ENCODE results near the gene F3.

The F3 gene

DNA sequence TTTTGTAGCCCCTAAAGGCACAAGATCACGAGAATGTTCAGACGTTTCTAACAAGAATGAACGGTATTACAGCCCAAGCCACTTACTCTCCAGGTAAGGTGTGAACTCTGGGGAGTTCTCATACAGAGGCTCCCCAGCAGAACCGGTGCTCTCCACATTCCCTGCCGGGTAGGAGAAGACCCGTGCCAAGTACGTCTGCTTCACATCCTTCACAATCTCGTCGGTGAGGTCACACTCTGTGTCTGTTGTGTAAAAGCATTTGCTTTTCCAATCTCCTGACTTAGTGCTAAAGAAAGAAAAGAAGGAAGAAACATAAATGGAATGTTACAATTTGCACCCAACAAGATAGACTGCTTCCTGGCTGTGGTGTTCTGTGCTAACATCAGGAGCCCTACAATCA lies 5.7 kb downstream of the F3 start:
- no peak overlapping the region for H3K27ac ChIP-seq (ENCODE audit: low read depth, low read length, poor library complexity, severe bottlenecking)
- no peak overlapping the region for H3K9ac ChIP-seq (ENCODE audit: low read length)
- H3K27me3 ChIP-seq (ENCODE audit: insufficient read depth, low read length), result no peaks in the 10 kb centered on the region
- H3K9me2 ChIP-seq (ENCODE audit: low read depth, low read length), result no peaks in the 10 kb centered on the region
- no peaks in the 10 kb centered on the region for H3K4me1 ChIP-seq (ENCODE audit: insufficient read depth, low read length, severe bottlenecking)
- H3K4me2 ChIP-seq (ENCODE audit: low read length), result no peak overlapping the region
- TF ChIP-seq EZH2 (IDR thresholded peaks at IDR 0.05; ENCODE audit: borderline replicate concordance, low read length), result no peak
- TF ChIP-seq, protein P1, sequence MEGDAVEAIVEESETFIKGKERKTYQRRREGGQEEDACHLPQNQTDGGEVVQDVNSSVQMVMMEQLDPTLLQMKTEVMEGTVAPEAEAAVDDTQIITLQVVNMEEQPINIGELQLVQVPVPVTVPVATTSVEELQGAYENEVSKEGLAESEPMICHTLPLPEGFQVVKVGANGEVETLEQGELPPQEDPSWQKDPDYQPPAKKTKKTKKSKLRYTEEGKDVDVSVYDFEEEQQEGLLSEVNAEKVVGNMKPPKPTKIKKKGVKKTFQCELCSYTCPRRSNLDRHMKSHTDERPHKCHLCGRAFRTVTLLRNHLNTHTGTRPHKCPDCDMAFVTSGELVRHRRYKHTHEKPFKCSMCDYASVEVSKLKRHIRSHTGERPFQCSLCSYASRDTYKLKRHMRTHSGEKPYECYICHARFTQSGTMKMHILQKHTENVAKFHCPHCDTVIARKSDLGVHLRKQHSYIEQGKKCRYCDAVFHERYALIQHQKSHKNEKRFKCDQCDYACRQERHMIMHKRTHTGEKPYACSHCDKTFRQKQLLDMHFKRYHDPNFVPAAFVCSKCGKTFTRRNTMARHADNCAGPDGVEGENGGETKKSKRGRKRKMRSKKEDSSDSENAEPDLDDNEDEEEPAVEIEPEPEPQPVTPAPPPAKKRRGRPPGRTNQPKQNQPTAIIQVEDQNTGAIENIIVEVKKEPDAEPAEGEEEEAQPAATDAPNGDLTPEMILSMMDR (IDR thresholded peaks at IDR 0.05; ENCODE audit: low read length), result no peak
- no peaks in the 10 kb centered on the region for H3K9me3 ChIP-seq (ENCODE audit: low read length)
- H3K36me3 ChIP-seq (ENCODE audit: insufficient read depth, low read length), result no peaks in the 10 kb centered on the region
- no peak overlapping the region for H3K4me3 ChIP-seq (ENCODE audit: low read depth, low read length, poor library complexity, severe bottlenecking)
- no peaks in the 10 kb centered on the region for H3F3A ChIP-seq (ENCODE audit: insufficient read depth, low read length)
- no peaks in the 10 kb centered on the region for H3K79me2 ChIP-seq (ENCODE audit: insufficient read depth, low read length)
- H4K20me1 ChIP-seq (ENCODE audit: insufficient read depth, low read length), result no peaks in the 10 kb centered on the region
- no peak overlapping the region for H2AFZ ChIP-seq (ENCODE audit: low read length)

DNA sequence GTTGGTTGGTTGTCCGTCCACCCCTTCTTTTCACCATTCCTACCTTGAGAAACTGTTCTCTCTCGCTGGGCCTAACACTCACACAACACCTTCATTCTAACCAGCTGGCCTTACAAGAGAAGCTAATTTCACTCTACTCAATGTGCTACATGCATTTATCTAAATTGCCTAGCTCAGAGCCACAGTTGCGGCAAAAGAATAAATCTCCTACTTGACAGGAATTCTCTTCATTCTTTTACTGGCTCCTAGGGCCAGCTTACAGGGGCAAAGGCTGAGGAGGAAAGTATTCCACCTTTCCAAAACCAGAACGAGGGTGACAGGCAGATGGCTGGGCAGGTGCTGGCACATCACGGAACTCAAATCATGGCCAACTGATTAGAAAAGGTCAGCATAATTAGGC lies 6.5 kb downstream of the F3 start:
- Histone ChIP-seq H3K9me2 (ENCODE audit: low read depth, low read length) (no peaks in the 10 kb centered on the region), H3K27ac (ENCODE audit: low read depth, low read length, poor library complexity, severe bottlenecking) (no peak overlapping the region), H3K36me3 (ENCODE audit: insufficient read depth, low read length) (no peaks in the 10 kb centered on the region), H3K4me1 (ENCODE audit: insufficient read depth, low read length, severe bottlenecking) (no peaks in the 10 kb centered on the region), H3F3A (ENCODE audit: insufficient read depth, low read length) (no peaks in the 10 kb centered on the region), H2AFZ (ENCODE audit: low read length) (no peak overlapping the region), H3K79me2 (ENCODE audit: insufficient read depth, low read length) (no peaks in the 10 kb centered on the region), H4K20me1 (ENCODE audit: insufficient read depth, low read length) (no peaks in the 10 kb centered on the region), H3K4me3 (ENCODE audit: low read depth, low read length, poor library complexity, severe bottlenecking) (no peak overlapping the region), H3K9me3 (ENCODE audit: low read length) (no peaks in the 10 kb centered on the region), H3K27me3 (ENCODE audit: insufficient read depth, low read length) (no peaks in the 10 kb centered on the region), H3K9ac (ENCODE audit: low read length) (no peak overlapping the region), H3K4me2 (ENCODE audit: low read length) (no peak overlapping the region)
- TF ChIP-seq, protein P1 (IDR thresholded peaks at IDR 0.05; ENCODE audit: low read length), result no peak
- TF ChIP-seq EZH2 (IDR thresholded peaks at IDR 0.05; ENCODE audit: borderline replicate concordance, low read length), result no peak

DNA sequence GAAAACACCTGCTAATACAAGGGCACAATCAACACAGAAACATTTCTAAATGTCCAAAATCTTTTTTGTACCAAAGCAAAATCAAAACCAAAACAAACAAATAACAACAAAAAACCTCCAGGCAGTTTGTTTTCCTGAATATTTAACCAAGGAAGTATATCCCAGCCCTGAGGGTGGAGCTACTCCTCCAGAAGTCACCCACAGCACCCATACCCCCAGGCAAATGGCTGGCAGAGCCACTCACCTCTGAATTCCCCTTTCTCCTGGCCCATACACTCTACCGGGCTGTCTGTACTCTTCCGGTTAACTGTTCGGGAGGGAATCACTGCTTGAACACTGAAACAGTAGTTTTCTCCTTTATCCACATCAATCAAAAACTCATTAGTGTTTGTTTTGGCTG lies 9.5 kb downstream of the F3 start:
- H4K20me1 ChIP-seq (ENCODE audit: insufficient read depth, low read length), result no peaks in the 10 kb centered on the region
- no peak overlapping the region for H3K4me2 ChIP-seq (ENCODE audit: low read length)
- H2AFZ ChIP-seq (ENCODE audit: low read length), result no peak overlapping the region
- no peaks in the 10 kb centered on the region for H3F3A ChIP-seq (ENCODE audit: insufficient read depth, low read length)
- H3K27ac ChIP-seq (ENCODE audit: low read depth, low read length, poor library complexity, severe bottlenecking), result no peak overlapping the region
- TF ChIP-seq EZH2 (IDR thresholded peaks at IDR 0.05; ENCODE audit: borderline replicate concordance, low read length), result no peak
- TF ChIP-seq, protein P1 (IDR thresholded peaks at IDR 0.05; ENCODE audit: low read length), result no peak
- H3K9ac ChIP-seq (ENCODE audit: low read length), result no peak overlapping the region
- H3K27me3 ChIP-seq (ENCODE audit: insufficient read depth, low read length), result no peaks in the 10 kb centered on the region
- no peaks in the 10 kb centered on the region for H3K9me3 ChIP-seq (ENCODE audit: low read length)
- H3K4me1 ChIP-seq (ENCODE audit: insufficient read depth, low read length, severe bottlenecking), result no peaks in the 10 kb centered on the region
- no peaks in the 10 kb centered on the region for H3K36me3 ChIP-seq (ENCODE audit: insufficient read depth, low read length)
- H3K9me2 ChIP-seq (ENCODE audit: low read depth, low read length), result no peaks in the 10 kb centered on the region
- H3K4me3 ChIP-seq (ENCODE audit: low read depth, low read length, poor library complexity, severe bottlenecking), result no peak overlapping the region
- no peaks in the 10 kb centered on the region for H3K79me2 ChIP-seq (ENCODE audit: insufficient read depth, low read length)
